Erythroblast (primary cell): Measurements from ENCODE around the gene DIRAS3.

ENCODE experiments used
- GATA1 ChIP-seq: IDR thresholded peaks from 2 replicates; pipeline ENCODE4 v1.6.1; 2011; ENCODE audit warnings: low read depth, mild to moderate bottlenecking, control low read depth, low read length, moderate library complexity
- POLR2A ChIP-seq: IDR thresholded peaks from 2 replicates; pipeline ENCODE4 v1.6.1; 2011; ENCODE audit warnings: mild to moderate bottlenecking, low read length

DNA sequence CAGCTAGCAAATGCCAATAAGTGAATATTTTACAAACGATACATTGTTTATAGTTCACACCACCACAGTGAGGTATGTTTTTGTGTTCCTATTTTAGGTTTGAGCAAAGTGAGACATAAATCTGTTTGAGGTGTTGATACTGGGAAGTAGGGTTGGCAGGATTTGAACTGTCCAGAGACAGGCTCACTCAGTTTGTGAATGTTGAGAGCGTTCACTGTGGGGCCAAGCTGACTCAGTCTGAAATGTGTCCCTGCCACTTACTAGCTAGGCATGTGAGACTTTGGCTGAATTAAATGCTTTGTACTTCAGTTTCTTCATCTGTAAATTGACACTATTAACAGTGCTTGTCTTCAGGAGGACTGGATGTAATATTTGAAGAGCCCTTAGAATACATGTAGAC is 35.1 kb downstream of the DIRAS3 start:
- TF ChIP-seq POLR2A, result no peak
- TF ChIP-seq GATA1, result no peak
